Right atrium auricular region (tissue), 2 donors: ENCODE measurements around the gene BNC2. TPM values are rescaled to one million over a fixed set of nuclear protein-coding genes. Genes with fewer than 3 reads are reported as not detected.

Experiments used
- DNase-seq: peaks from one replicate; pipeline ENCODE4 v3.0.0-alpha.2; 2019; ENCODE audit warnings: low spot score
- H3K27ac ChIP-seq, 2 donors: fragments of 200-600 bp; sonication (generic); 1 replicate in 1 of 2; 2 replicates in 1 of 2; pipeline ENCODE4 v1.5.1; 2016 to 2019
- H3K27me3 ChIP-seq, 2 donors: fragments of 200-600 bp; sonication (generic); one replicate each; pipeline versions ENCODE4 v1.5.1 to v1.6.0; 2017 to 2019
- H3K36me3 ChIP-seq: fragments of 200-600 bp; sonication (generic); one replicate; pipeline ENCODE4 v1.5.1; 2016
- H3K4me1 ChIP-seq, 2 donors: fragments of 200-600 bp; sonication (generic); one replicate each; pipeline versions ENCODE4 v1.5.1 to v1.6.0; 2017 to 2019
- H3K4me3 ChIP-seq, 2 donors: fragments of 200-600 bp; sonication (generic); 1 replicate in 1 of 2; 2 replicates in 1 of 2; pipeline ENCODE4 v1.5.1; 2017 to 2019; ENCODE audit warnings: mild to moderate bottlenecking in 1 of 2, moderate library complexity in 1 of 2
- H3K9me3 ChIP-seq, 2 donors: fragments of 200-600 bp; sonication (generic); one replicate each; pipeline ENCODE4 v1.5.1; 2019
- total RNA-seq, 2 donors: library from RNA; depleted of rRNA; stranded (reverse); fragments of >200 nt; gene quantifications; one replicate each; pipeline ENCODE4 v1.1.0, GENCODE V29; 2016
- TF ChIP-seq, protein P1 (sequence below), 2 donors: fragments of 200-600 bp; sonication (generic); IDR thresholded peaks; one replicate each; pipeline ENCODE4 v1.5.1; 2019; ENCODE audit warnings: antibody characterized with exemption in 2 of 2

BNC2 gene
- total RNA-seq, 2 donors from 2014 or later: 68.3 to 77.6 TPM

DNA sequence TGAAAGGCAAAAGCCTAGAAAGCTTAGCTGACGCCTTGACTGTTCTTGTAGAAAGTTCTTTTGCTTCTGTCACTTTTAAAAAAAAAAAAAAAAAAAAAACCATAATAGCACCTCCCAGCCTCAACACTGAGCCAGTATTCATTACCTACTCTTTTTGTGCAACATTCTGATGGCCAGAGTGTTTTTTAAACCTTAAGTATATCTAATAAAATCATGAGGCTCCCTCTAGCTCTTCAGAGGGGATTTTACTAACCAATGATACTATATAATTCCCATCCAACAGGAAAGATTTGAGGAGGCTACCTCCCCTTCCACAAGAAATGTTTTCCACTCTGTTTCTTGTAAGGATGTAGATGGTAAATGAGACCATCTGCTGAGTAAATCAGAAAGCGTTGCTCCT is 3.9 kb downstream of the BNC2 start:
- Histone ChIP-seq H3K4me1 (peaks cover 0 to 19% of the 10 kb centered on the region in 2 donors), H3K27me3 (no peaks in the 10 kb centered on the region), H3K9me3 (no peaks in the 10 kb centered on the region), H3K4me3 (no peak overlapping the region), H3K36me3 (no peaks in the 10 kb centered on the region), H3K27ac (peak overlapping the region; percentile 59 to 71)
- TF ChIP-seq, protein P1, sequence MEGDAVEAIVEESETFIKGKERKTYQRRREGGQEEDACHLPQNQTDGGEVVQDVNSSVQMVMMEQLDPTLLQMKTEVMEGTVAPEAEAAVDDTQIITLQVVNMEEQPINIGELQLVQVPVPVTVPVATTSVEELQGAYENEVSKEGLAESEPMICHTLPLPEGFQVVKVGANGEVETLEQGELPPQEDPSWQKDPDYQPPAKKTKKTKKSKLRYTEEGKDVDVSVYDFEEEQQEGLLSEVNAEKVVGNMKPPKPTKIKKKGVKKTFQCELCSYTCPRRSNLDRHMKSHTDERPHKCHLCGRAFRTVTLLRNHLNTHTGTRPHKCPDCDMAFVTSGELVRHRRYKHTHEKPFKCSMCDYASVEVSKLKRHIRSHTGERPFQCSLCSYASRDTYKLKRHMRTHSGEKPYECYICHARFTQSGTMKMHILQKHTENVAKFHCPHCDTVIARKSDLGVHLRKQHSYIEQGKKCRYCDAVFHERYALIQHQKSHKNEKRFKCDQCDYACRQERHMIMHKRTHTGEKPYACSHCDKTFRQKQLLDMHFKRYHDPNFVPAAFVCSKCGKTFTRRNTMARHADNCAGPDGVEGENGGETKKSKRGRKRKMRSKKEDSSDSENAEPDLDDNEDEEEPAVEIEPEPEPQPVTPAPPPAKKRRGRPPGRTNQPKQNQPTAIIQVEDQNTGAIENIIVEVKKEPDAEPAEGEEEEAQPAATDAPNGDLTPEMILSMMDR (IDR thresholded peaks at IDR 0.05): no peak
- DNase-seq: no peak

DNA sequence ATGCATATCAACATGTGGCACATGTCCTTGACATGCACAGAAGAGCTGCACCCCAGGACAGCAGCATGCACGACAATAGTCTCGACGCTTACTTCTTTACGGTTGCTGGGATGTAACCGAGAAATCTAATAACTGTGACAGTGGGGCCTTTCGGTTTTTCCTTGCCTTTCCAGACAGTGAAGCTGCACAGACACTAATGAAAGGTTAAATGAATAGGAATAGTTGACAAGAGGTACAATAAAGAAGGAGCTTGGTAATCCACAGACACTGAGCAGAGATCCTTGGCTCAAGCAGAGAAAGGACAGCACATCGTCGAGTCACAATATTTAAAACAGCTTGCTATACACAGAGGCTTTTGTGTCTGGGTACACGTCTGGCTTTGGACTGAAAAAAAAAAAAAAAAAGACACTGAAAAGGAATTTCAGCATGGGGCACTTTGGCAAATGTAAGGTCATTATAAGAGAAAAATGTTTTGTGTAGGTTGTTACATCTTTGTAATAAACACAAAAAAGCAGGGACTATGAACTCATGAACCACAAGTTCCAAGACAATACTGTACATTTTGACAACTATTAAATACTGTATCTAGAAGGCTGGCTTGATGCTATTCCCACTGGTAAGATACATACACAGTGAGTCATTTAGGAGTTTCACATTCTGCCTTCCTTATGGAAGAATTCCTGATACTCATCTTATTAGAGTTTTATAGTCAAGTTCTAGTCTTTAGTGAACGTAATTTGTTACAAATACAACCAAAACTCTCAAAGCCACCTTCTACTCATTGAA is 5.6 kb downstream of the BNC2 start:
- Histone ChIP-seq H3K27me3 (no peaks in the 10 kb centered on the region), H3K4me3 (no peak overlapping the region), H3K36me3 (no peaks in the 10 kb centered on the region), H3K4me1 (peaks cover 0 to 15% of the 10 kb centered on the region in 2 donors), H3K9me3 (no peaks in the 10 kb centered on the region), H3K27ac (peak overlapping the region in 1 of 2 donors; percentile 38)
- TF ChIP-seq, protein P1 (IDR thresholded peaks at IDR 0.05): no peak
- DNase-seq: no peak

DNA sequence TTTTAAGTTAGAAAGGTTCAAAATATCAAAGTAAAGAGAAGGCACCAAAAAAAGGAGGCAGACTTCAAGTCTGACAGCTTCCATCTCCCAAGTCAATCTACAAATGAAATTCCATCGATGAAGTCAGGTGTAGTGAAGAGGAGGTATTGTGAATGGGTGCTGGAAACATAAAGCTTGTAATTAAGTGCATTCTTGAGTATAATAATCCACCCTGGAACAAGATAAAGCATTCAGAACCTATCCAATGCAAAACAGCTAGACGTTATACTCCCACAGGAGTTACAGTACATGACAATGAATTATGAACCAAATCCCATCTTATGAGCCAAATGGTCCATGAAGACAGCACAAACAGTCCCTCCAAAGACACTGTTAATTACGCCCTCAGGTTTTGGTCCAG is 22.3 kb downstream of the BNC2 start:
- no peak for DNase-seq
- Histone ChIP-seq H3K4me3 (no peak overlapping the region), H3K9me3 (no peaks in the 10 kb centered on the region), H3K36me3 (no peaks in the 10 kb centered on the region), H3K27me3 (no peaks in the 10 kb centered on the region), H3K4me1 (no peaks in the 10 kb centered on the region), H3K27ac (no peak overlapping the region)
- TF ChIP-seq, protein P1 (IDR thresholded peaks at IDR 0.05): no peak

DNA sequence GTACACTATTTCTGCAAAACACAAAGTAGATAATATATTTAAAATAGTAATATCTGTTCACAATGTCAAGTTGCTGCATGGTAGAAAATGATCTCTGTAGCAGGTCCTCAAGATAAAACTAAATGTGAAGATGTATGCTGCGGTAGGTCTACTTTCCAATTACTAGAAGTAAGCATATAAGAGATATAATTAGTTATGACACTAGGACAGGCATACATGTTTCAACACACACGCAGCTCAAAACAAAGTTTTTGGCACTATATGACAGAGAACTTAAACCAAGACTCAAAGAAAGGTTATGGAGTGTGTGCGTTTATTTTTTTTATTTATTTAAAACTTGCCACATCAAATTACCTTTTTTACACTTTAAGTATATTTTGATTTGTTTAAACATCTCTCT is 23.5 kb downstream of the BNC2 start:
- H3K27me3 ChIP-seq: no peaks in the 10 kb centered on the region
- TF ChIP-seq, protein P1 (IDR thresholded peaks at IDR 0.05): no peak
- no peaks in the 10 kb centered on the region for H3K4me1 ChIP-seq
- H3K36me3 ChIP-seq: no peaks in the 10 kb centered on the region
- no peak overlapping the region for H3K4me3 ChIP-seq
- H3K9me3 ChIP-seq: no peaks in the 10 kb centered on the region
- H3K27ac ChIP-seq: no peak overlapping the region
- no peak for DNase-seq

DNA sequence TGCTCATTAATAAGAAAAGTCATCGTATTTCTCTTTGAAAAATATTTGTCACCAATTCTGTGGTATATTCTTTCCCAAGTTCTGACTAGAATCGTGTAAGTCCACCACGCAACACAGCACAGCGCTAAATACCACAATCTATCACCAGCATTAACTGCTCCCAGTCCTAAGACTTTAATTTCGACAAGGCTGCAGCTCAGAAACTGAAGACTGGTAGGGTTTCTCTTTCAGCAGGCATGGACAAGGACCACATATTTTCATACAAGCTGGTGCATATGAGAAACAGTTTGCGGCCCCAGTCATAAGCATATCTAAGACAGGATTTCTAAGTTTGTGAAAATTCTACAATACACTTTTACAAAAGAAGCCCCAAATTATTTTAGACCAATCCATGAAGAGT is 24.1 kb downstream of the BNC2 start:
- H3K4me1 ChIP-seq: no peaks in the 10 kb centered on the region
- H3K36me3 ChIP-seq: no peaks in the 10 kb centered on the region
- no peak for DNase-seq
- TF ChIP-seq, protein P1 (IDR thresholded peaks at IDR 0.05): no peak
- no peak overlapping the region for H3K4me3 ChIP-seq
- H3K27ac ChIP-seq: no peak overlapping the region
- H3K9me3 ChIP-seq: no peaks in the 10 kb centered on the region
- no peaks in the 10 kb centered on the region for H3K27me3 ChIP-seq

DNA sequence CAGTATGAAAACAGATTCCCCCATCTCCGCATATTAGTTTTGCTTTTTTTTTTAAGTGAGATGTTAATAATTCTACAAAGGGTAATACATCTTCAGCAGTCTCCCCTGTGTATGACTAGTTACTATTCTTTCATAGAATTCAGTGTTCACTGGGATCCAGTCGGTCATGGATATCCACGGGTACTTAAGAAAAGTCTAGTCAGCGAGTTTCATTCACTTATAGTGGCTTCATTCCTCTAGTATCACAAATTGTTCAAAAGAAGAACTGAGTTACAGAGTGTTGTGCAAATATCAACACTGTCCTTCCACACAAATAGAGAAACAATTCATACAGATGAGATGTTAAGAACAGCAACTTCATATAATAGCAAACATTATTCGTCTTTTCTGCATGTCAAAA is 35.7 kb downstream of the BNC2 start:
- DNase-seq: no peak
- Histone ChIP-seq H3K36me3 (no peaks in the 10 kb centered on the region), H3K27me3 (no peaks in the 10 kb centered on the region), H3K9me3 (no peaks in the 10 kb centered on the region), H3K4me3 (no peak overlapping the region), H3K27ac (no peak overlapping the region), H3K4me1 (no peaks in the 10 kb centered on the region)
- TF ChIP-seq, protein P1 (IDR thresholded peaks at IDR 0.05): no peak
